Stimulated activated CD8-positive, alpha-beta memory T cell treated with anti-CD3 and anti-CD28 coated beads, Interleukin-4, amount 100 ng/mL, for 1 hour (primary cell): ENCODE results near the gene BABAM2.
"Not testable (repeated sequence)": the region's sequence is repeated elsewhere in the genome, so short reads cannot be mapped to it uniquely, and the experiment has no call there.

Experiments used
- DNase-seq, 2 donors: peaks; one replicate each; pipeline ENCODE4 v3.0.0-alpha.2; 2020; ENCODE audit warnings: low read depth in 2 of 2, low spot score in 1 of 2

Gene BABAM2

DNA sequence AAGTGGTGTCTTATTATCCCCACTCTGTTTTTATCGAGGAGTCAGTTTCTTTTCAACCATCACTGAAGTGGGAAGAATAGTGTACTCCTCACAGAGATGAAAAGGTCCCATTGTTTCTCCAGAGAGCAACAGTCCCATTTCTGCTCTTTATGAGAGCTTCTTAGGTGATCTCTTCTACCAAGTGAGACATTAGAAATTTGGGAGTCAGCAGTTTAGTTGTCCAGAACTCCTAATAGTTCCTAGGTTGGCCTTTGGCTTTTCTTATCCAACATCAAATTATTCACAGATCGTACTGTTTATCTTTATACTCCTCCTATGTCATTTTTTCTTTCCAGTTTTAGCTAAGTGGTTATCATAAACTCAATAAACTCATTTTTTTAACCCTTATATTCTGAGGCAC lies 213.1 kb downstream of the BABAM2 start:
- no peak for DNase-seq

DNA sequence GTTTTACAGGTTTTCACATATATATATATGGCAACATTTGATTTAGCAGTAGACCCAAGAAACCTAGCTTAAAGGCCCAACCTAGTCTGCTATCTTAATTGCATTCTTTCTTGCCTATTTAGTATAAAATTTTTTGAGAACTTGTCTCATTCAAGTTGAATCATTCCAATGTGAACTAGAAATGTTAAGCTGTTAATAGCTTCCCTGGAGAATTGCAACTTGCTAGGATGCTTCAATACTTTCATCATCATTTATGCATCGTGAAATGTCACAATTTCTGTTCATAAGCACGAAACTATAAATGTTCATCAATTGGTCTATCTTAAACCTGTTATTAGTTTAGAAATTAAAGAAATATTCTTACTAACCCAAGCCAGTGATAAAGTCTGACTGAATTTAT lies 217.6 kb downstream of the BABAM2 start:
- DNase-seq, result no peak

DNA sequence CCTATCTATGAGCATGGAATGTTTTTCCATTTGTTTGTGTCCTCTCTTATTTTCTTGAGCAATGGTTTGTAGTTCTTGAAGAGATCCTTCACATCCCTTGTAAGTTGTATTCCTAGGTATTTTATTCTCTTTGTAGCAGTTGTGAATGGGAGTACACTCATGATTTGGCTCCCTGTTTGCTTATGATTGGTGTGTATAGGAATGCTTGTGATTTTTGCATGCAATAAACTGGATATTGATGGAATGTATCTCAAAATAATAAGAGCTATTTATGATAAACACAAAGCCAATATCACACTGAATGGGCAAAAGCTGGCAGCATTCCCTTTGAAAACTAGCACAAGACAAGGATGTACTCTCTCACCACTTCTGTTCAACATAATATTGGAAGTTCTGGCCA lies 223.2 kb downstream of the BABAM2 start:
- DNase-seq, result not testable (repeated sequence)

DNA sequence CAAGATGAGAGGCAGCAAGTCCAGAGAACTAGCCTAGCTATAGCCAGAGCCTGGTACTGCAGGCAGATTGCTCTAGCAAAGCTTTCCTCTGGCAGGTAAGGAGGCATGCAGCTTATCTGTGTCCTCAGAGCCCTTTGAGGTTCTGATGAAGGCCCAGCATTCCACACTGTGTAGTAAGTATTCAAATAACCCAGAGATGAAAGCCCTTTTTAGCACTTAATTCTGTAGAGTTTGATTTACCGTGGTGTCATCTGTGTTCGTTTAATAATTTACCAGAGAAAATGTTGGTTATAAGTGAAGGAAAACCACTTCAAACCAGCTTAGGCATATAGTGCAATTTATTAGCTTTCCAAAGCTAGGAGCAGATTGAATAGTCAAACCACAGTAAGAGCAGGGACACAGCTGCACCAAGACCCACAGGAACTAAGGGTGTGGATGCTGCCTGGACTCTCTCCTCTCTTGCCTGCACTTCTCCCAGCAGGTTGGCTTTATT lies 226.6 kb downstream of the BABAM2 start:
- no peak for DNase-seq

DNA sequence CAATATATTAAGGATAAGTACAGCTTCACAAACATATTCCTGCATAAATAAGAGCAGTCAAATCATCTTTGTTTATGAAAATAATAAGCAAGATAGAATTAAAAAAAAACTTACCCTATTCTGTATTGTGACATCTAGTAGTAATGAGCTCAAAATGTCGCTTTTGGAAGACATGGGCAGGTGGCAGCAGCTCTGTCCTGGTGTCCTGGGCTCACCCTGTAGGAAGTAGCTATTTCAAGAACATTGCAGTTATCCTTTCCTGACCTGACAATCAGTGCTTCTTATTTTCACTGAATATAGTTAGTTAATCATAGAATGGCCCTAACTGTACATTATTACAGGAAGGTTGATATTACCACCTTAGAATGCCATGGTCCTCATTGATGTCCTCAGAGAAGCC lies 229.1 kb downstream of the BABAM2 start:
- no peak for DNase-seq

DNA sequence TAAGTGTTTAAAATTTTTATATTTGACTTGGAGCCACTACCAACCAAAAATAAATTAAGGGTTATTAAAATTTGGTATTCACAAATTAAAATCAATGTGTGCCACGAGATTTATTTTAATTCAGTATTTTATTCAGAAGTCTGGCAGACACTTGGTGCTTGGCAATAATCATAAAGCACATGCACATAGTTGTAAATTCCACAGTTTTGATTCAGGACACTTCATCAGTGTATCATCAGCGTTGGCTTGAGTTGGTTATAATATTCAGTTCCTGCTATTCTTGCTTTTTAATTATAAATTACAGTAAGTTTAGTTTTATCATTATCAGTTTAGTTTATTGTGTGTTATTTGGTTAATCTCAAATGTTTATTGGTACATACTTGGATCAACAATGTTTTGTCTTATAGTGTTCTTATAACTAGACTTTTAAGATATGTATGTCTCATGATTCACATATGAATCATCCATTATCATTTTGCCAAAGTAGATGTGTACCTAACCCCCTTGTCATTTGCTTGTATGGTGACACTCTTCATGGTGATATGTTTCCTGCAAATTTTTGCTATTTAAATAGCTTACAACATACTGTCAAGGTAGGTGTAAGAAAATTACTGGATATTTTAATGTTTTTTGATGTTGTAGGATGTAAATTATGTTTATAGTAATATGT lies 237.9 kb downstream of the BABAM2 start:
- no peak for DNase-seq

DNA sequence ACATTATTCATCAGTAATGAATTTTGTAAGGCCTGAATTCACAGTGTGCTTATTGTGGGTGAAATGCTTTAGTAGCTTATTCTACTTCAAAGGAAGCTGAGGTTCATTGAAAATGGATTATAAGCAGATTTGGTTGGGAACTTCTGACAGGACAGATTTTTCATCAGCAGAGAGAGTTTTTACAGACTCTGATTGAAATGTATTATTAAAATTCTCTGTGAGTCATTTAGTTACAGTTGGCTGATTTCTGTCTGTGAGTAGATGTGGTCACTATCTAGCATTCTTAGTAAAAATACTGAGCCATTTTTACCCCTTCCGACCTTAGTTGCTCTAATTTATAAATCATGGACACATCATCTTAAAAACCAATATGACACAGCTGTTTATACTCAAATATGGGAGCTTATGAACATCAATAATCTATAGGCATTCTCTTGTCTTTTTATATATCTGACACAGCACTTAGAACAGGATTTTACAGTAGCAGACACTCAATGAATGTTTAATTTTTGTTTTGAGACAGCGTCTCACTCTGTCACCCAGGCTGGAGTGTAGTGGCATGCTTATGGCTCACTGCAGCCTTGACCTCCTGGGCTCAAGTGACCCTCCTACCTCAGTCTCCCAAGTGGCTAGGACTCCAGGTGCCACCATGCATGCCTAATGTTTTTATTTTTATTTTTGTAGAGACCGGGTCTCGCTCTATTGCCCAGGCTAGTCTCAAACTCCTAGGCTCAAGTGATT lies 239.6 kb downstream of the BABAM2 start:
- DNase-seq, result no peak

DNA sequence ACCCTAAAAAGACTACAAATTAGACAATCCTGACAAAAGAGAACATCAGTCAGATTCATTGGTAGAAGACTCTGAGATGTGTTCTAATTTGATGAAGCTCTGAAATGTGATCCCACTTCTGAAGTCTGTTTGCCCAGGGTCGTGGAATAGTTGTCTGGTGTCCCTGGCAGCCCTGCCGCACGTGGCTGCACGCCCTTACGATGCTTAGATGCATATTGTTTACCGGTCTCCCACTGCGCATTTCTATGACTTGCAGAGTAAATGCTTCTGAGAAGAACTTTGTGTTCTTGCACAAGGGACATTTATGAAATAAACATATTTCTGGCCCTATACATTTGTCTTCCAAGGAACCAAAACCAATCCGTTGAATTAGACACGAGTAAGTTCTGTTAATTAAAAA lies 243.2 kb downstream of the BABAM2 start:
- DNase-seq, result no peak

DNA sequence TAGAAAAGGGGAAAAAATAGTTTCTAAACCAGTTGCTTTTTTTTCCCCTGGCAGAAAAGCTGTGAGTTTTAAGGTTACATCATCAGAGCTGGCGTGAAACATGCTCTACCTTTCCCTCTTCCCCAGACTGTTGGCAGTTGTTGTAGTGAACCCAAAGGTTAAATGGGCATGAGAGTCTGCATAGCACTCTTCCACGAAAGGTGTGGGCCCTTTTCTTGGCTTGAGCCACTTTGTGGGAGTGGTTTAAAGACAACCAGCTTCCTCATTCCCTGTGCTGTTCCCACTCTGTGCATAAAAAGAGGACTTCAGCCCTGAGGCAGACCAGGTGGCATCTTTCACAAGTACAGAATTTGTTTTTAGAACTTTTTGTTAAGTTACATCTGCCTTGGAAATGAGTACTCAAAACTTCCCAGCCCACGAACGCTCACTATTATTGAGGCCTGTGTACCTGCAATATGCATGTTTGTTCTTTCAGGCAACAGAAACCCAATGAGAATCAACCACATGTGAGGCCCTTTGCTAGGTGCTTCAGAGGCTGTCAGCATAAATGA lies 243.8 kb downstream of the BABAM2 start:
- DNase-seq, result no peak

DNA sequence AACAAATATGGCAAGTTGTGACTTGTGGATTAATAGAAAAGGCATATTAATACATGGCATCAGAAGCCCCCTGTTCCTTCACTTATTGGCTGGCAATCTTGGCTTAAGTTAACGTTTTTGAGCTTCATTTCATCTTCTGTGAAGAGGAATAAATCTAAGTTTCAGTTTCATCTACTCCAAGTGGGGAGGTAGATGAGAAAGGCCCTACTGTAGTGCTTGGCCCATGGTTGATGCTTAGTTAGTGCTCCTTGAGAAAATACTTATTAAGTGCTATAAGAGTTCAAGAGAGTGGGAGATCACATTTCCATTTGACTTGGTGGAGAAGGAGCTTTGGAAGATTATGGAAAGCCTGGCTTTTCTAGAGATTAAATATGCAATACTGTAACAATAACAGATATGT lies 244.3 kb downstream of the BABAM2 start:
- no peak for DNase-seq

DNA sequence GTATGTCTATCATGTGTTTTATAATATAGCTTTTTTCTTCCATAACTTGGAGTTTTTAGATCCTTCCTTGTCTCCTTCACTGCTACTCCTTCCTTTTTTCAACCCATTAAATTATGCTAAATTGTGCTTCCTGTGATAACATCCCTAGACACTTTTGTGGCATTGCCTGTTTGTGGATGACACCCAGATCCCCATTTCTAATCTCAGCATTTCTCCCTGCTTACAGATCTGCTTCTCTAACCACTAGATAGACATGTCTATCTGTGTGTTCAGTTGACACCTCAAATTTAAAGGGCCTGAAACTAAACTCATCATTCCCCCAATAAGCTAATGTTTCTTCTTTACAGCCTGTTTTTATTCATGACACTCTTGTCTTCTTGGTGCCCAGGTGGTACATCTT lies 244.8 kb downstream of the BABAM2 start:
- no peak for DNase-seq

DNA sequence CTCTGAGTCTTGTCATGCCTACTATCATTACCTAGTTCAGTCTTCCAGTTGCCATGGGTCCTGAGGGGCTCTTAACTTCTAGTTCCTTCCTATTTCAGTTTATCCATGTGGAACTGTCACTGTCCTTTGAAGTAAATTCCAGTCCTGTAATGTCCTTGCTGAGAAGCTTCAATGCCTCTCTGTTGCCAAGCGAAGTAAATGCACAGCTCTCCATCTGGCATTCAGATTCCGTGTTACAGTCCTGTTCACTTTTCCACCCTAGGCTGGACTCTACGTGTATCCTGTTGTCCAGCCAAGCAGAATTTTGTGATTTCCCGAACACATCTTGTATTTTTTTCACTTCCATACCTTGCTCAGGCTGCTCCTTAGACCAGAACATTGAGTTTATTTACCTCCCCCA lies 245.3 kb downstream of the BABAM2 start:
- DNase-seq, result no peak

DNA sequence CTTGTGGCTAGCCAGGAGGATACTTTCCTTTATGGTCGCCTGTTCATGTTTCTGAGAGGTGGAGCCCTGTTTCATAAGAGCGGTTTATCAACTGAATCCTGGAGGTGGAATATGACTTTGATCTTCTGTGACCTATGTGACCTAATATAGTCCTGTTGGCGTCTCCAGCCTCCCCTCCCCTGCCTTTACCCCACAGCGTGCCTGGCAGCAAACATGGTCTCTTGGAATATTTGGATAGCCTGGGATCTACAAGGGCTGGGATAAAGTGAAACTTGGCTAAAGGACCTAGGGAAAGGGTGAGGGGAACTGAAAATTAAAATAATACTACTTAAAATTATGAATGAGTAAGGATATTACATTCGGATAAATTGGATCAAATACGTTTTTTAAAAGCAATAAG lies 246.0 kb downstream of the BABAM2 start:
- no peak for DNase-seq

DNA sequence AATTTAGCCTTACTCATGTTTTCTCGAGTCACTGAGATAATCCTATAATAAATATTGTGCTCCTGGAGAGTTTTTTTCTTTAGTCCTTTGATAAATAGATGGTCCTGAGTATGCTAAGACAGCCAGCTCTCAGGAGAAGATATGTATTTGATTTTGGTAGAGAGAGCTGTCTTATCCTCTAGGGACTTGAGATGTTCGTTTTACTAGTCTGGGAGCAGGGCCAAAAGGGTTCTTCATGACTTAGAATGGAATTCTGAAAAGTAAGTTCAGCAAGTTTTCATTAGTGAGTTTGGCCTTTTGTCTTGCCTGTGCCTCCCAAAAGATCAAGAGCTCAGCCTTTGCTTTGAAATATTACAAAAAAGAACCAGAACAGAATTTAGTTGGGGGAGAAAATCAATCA lies 246.7 kb downstream of the BABAM2 start:
- no peak for DNase-seq

DNA sequence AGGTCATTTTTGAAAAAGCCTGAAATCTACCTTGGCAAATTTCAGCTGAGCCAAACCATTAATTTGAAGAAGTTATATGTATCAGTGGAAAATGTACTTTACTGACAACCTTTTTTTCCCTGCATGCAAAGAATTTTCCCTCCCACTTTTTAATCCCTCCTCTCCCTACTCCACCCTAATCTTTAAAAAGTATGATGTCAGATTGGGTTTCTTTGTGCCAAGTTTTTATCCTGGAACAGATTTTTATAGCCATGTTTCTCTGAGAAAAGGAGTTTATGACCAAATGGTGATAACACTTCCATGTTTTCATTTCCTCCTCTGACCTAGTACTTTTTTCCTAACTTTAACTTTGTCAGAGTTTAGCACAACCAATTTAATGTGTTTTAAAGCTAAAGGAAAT lies 251.9 kb downstream of the BABAM2 start:
- DNase-seq, result no peak

DNA sequence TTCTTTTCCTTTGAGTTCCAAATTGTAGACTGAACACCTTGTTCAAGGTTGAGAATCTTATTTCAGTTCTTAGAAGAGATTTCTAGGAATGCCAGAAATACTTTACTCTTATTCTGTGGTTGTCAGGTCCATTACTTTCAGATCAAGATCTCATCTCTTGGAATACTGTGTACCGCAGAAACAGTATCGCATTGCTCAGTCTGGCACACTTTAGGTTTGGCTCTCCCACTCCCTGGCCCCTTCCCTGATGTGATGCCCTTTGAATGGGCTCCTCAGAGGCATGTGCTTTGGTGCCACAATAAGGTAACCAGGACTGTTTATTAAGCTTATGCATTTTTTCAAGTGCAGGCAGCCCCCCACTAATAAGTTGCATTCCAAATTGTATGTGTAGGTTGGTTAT lies 257.5 kb downstream of the BABAM2 start:
- no peak for DNase-seq

DNA sequence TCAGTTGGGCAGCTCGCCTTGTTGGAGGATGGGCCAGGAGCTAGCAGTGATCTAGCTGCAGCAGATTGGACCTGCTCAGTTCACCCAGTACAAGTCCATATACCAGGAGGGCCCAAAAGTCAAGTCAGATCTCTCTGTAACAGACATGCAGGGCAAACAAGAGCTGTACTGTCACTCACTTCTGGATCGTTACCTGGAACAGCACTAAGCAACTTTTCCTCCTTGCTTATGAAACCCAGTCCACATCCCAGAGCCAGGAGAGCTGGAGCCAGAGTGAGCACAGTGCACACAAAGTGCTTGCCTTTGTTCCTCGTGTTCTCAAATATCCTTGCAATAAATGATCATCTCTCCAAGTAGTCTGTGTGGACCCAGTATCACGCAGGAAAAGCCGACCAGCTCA lies 258.0 kb downstream of the BABAM2 start:
- no peak for DNase-seq

DNA sequence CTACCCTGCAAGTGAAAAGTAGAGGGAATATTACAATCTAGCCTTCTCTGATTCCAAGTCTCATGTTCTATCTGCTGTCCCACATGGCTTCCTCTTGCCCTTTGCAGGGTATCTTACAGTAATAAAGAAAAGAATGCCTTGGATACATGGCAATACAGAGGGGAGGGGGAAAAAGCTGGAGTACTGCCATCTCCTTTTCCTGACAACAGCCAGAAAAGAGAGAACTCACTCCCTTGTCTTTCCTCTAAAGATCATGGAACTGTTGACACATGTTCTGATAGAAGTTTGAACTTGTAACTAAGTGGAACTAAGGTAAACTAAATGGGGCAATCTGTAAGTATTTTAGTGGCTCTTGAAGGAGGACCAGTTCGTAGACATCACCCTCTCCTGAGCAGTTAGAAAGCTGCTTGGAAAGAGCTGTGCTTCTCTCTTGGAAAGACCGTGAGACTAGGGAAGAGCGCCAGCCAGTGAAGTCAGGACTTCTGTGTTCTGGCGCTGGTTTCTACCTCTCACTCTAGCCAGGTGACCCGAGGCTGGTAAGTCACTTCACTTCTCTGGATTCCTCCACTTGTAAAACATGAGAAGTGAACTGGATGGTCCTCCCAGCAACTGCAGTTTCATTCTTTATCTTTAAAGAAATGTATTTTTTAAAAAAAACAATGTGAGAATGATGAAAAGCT lies 259.8 kb downstream of the BABAM2 start:
- DNase-seq, result no peak

DNA sequence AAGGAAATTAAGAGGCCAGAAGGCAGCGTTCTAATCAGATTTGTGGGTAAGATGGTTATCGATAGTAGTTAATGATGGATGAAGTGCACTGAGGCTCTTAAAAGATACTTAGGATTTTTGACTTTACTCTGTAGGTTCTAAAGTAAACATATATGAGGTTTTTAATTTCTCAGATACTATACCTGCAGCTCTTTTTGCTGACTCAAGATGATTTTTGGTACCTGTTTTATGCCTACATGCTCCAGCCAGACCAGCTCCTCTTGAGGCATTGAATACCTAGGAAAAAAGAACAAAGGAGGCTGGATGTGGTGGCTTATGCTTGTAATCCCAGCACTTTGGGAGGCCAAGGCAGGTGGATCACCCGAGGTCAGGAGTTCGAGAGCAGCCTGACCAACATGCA lies 260.5 kb downstream of the BABAM2 start:
- DNase-seq, result no peak

DNA sequence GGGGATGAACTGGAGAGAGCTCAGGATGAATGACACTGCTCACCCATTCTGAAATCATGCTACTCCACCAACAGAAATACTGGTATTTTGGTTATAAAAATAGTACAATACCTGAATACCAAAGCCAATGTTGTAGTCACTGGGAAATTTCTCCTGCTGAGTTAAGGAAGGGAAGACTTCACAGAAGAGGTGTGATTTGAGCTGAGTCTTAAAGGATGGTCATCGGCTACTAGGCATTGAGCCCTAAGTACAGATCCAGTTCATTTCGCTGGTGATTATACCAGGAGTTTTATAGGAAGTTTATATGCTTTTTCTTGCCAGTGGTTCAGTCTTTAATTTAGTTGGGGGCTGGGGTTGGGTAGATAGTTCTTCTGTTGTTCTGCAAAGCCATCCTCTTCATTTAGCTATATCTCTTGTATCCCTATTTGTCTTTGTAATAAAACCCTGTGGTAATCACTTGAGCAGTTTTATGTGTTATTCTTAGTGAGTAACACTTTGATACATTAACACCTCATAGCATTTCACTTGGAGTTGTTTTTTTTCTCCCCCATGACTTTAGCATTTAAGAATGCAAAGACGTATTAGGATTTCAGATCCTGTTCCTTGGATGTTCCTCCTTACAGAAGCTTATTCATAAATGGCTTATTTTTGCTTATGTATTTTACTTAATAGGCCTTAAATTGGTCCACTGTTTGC lies 262.2 kb downstream of the BABAM2 start:
- DNase-seq, result no peak

DNA sequence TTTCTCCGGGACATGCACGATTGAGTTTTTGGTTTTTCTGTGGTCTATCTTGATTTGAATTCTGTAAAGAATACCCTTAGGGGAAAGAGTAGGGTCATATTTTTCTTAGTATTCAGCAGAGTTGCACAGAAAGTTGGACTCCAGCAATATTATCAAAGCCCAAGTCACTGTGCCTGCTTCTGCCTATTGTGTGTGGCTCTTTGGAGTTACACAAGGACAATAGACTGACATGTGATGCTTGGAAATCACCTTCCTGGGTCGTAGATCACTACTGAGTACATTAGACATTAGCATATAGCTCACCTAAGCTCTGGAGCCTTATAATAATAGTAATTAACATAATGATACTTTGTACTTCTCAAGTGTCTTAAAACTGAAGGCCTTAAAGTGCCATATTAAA lies 263.3 kb downstream of the BABAM2 start:
- DNase-seq, result no peak
